ENCODE measurements around the gene COL10A1.

Gene COL10A1

GRCh38 chr6:116126032-116126431 is at the start of gene COL10A1:
Gene COL10A1, minus strand, starts transcription at chr6:116126132. Its CDS starts 640 bp downstream, at chr6:116125492.
- DNase-seq (ENCODE audit: low read depth), result no peak
- TF ChIP-seq, protein P1, sequence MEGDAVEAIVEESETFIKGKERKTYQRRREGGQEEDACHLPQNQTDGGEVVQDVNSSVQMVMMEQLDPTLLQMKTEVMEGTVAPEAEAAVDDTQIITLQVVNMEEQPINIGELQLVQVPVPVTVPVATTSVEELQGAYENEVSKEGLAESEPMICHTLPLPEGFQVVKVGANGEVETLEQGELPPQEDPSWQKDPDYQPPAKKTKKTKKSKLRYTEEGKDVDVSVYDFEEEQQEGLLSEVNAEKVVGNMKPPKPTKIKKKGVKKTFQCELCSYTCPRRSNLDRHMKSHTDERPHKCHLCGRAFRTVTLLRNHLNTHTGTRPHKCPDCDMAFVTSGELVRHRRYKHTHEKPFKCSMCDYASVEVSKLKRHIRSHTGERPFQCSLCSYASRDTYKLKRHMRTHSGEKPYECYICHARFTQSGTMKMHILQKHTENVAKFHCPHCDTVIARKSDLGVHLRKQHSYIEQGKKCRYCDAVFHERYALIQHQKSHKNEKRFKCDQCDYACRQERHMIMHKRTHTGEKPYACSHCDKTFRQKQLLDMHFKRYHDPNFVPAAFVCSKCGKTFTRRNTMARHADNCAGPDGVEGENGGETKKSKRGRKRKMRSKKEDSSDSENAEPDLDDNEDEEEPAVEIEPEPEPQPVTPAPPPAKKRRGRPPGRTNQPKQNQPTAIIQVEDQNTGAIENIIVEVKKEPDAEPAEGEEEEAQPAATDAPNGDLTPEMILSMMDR (IDR thresholded peaks at IDR 0.05; ENCODE audit: control insufficient read depth, insufficient read depth, low read depth, low read length, missing control alignments), result no peak
- H3K4me3 ChIP-seq (ENCODE audit: control insufficient read depth, low read depth, low read length), result no peak within 1 kb of the TSS

- no peak for DNase-seq (ENCODE audit: low read depth)
- TF ChIP-seq, protein P1 (IDR thresholded peaks at IDR 0.05; ENCODE audit: control insufficient read depth, insufficient read depth, low read depth, low read length, missing control alignments), result no peak
Measured at GRCh38 chr6:116175344-116175743, 49.4 kb upstream of the COL10A1 start.

DNA sequence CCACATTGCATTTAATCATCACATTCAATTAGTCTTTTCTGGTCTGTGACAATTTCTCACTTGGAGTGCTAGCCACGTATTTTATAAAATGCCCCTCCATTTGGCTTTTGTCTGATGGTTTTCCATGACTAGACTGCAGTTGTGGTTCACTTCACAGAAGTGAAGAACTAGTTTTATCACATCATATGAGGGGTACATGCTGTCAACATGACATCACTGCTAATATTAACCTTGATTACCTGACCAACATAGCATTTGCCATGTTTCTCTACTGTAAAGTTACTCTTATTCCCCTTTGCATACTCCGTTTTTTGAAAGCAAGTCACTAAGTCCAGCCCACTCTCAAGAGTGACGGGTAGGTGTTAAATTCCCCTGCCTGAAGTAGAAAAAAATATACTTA is 48.0 kb upstream of the COL10A1 start:
- TF ChIP-seq, protein P1 (IDR thresholded peaks at IDR 0.05; ENCODE audit: control insufficient read depth, insufficient read depth, low read depth, low read length, missing control alignments), result no peak
- DNase-seq (ENCODE audit: low read depth), result no peak
- no peak overlapping the region for H3K4me3 ChIP-seq (ENCODE audit: control insufficient read depth, low read depth, low read length)

More at GRCh38 chr6:116175344-116175743, 49.4 kb upstream of the COL10A1 start:
- H3K4me3 ChIP-seq (ENCODE audit: control insufficient read depth, low read depth, low read length), result no peak overlapping the region

GRCh38 chr6:116170358-116171057 is 44.6 kb upstream of the COL10A1 start:
- DNase-seq (ENCODE audit: low read depth), result no peak
- no peak overlapping the region for H3K4me3 ChIP-seq (ENCODE audit: control insufficient read depth, low read depth, low read length)
- TF ChIP-seq, protein P1 (IDR thresholded peaks at IDR 0.05; ENCODE audit: control insufficient read depth, insufficient read depth, low read depth, low read length, missing control alignments), result no peak

DNA sequence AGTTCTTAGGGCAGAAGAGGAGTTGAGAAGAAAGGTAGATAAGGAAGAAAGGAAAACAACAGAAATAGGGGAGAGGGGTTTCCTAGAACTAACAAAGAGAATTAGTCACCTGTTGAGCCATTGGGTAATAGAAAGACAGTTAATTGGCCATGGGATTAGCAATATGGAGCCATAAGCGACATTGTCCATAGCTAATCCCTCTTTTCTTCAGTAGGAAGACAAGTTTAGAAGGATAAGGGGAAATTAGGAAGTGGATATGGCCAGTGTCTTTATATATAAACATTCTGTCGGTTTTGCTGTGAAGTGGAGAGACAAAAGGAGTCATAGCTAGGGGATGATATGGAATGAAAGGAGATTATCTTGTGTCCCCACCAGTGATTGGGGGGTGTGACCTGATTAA is 43.9 kb upstream of the COL10A1 start:
- no peak for DNase-seq (ENCODE audit: low read depth)
- no peak overlapping the region for H3K4me3 ChIP-seq (ENCODE audit: control insufficient read depth, low read depth, low read length)
- TF ChIP-seq, protein P1 (IDR thresholded peaks at IDR 0.05; ENCODE audit: control insufficient read depth, insufficient read depth, low read depth, low read length, missing control alignments), result no peak

DNA sequence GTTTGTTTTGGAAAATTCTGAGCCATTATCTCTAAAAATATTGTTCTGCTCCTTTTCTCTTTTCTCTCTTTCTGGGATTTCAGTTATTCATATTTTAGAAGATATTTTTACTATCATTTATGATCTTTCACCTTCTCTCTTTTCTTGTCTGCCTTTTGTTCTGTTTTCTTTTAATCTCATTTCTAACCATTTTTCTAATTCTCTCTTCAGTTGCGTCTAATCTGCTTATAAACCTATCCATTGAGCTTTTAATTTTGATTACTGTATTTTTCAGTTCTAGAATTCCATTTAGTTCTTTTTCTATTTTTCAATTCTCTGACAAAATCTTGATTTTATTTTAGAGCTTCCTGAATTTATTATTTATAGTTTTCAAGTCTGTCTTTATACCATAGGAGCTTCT is 42.2 kb upstream of the COL10A1 start:
- H3K4me3 ChIP-seq (ENCODE audit: control insufficient read depth, low read depth, low read length), result no peak overlapping the region
- no peak for DNase-seq (ENCODE audit: low read depth)
- TF ChIP-seq, protein P1 (IDR thresholded peaks at IDR 0.05; ENCODE audit: control insufficient read depth, insufficient read depth, low read depth, low read length, missing control alignments), result no peak

Measured in AG09309 (cell line).